Sigmoid colon (tissue), 4 donors: ENCODE data around the gene MCF2L.

Experiments used
- EP300 ChIP-seq, 4 donors: sonication (generic); formaldehyde crosslinking; IDR thresholded peaks; one replicate each; pipeline ENCODE4 v1.6.1; 2017; ENCODE audit warnings: antibody characterized with exemption in 4 of 4
- POLR2A ChIP-seq, 2 donors: fragments of 450-650 bp; IDR thresholded peaks; one replicate each; pipeline ENCODE4 v1.6.1; 2016; ENCODE audit warnings: antibody characterized with exemption in 2 of 2, mild to moderate bottlenecking in 2 of 2, moderate library complexity in 2 of 2
- POLR2AphosphoS5 ChIP-seq, 4 donors: sonication (generic); formaldehyde crosslinking; IDR thresholded peaks; one replicate each; pipeline ENCODE4 v1.6.1; 2017; ENCODE audit warnings: antibody characterized with exemption in 4 of 4
- TF ChIP-seq, protein P1 (sequence below), 4 experiments: fragments of 450-650 bp in 3 of 4; fragments of 200-600 bp in 1 of 4; IDR thresholded peaks; one replicate each; pipeline ENCODE4 v1.5.1; 2016 to 2019; ENCODE audit warnings: antibody characterized with exemption in 4 of 4, mild to moderate bottlenecking in 3 of 4, moderate library complexity in 2 of 4

DNA sequence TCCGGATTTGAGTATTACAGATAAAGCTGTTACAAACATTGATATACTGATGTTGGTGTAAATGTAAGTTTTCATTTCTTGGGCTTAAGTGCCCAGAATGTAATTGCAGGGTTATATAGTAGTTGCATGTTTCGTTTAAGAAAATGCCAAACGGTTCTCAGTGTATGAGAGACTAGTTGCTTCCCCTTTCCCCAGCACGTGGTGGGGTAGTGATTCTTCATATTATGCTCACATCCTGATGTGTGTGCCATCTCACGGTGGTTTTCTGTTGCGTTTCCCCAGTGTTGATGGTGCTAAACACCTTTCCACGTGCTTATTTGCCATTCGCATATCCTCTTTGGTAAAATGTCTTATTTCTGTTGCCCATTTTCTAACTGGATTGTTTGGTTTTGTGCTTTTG lies 101.8 kb downstream of the MCF2L start:
- TF ChIP-seq, protein P1, sequence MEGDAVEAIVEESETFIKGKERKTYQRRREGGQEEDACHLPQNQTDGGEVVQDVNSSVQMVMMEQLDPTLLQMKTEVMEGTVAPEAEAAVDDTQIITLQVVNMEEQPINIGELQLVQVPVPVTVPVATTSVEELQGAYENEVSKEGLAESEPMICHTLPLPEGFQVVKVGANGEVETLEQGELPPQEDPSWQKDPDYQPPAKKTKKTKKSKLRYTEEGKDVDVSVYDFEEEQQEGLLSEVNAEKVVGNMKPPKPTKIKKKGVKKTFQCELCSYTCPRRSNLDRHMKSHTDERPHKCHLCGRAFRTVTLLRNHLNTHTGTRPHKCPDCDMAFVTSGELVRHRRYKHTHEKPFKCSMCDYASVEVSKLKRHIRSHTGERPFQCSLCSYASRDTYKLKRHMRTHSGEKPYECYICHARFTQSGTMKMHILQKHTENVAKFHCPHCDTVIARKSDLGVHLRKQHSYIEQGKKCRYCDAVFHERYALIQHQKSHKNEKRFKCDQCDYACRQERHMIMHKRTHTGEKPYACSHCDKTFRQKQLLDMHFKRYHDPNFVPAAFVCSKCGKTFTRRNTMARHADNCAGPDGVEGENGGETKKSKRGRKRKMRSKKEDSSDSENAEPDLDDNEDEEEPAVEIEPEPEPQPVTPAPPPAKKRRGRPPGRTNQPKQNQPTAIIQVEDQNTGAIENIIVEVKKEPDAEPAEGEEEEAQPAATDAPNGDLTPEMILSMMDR (IDR thresholded peaks at IDR 0.05), result no peak
- TF ChIP-seq POLR2AphosphoS5 (IDR thresholded peaks at IDR 0.05) (no peak), EP300 (IDR thresholded peaks at IDR 0.05) (no peak), POLR2A (IDR thresholded peaks at IDR 0.05) (no peak)
